ENCODE measurements around the gene MOGAT3. TPM values are rescaled to one million over a fixed set of nuclear protein-coding genes. Genes with fewer than 3 reads are reported as not detected.

The MOGAT3 gene
- total RNA-seq, 2 donors from 2014 or later = not detected

DNA sequence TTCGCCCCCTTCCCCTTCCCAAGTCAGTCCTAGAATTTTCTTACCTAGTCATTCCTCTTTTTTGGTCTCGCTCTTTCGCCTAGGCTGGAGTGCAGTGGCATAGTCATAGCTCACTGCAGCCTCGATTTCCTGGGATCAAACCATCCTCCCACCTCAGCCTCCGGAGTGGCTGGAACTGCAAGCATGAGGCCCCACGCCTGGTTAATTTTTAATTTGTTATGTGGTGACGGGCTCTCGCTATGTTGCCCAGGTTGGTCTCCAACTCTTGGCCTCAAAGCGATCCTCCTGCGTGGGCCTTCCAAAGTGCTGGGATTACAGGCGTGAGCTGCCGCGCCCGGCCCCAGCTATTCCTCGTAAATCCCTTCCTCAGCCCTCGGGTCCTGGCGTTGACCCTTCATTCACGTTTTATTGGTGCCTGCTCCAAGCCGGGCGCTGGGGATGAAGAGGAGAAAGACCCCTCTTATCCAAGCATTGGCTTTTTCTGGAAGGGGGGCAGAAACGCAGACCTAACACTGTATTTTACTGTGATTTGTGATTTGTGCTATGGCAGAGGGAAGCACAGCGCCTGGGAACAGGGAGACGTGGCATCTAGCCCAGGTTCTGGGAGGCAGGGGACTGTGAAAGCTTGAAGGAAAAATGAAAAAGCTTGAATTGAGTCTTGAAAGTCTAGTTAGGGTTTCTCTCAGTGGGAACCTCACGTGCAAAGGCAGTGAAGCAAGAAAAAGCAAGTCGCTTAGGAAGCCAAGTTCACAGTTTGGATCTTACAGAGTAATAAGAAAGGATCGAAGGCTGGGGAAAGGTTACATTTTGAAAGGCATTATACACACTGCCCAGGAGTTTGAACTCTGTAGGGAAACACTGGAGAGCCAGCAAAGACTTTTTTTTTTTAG is 17.6 kb upstream of the MOGAT3 start:
- TF ChIP-seq, protein P1, sequence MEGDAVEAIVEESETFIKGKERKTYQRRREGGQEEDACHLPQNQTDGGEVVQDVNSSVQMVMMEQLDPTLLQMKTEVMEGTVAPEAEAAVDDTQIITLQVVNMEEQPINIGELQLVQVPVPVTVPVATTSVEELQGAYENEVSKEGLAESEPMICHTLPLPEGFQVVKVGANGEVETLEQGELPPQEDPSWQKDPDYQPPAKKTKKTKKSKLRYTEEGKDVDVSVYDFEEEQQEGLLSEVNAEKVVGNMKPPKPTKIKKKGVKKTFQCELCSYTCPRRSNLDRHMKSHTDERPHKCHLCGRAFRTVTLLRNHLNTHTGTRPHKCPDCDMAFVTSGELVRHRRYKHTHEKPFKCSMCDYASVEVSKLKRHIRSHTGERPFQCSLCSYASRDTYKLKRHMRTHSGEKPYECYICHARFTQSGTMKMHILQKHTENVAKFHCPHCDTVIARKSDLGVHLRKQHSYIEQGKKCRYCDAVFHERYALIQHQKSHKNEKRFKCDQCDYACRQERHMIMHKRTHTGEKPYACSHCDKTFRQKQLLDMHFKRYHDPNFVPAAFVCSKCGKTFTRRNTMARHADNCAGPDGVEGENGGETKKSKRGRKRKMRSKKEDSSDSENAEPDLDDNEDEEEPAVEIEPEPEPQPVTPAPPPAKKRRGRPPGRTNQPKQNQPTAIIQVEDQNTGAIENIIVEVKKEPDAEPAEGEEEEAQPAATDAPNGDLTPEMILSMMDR (IDR thresholded peaks at IDR 0.05) = no peak
- no peak for DNase-seq (ENCODE audit: low spot score)
- H3K27me3 ChIP-seq = no peaks in the 10 kb centered on the region
- H3K9me3 ChIP-seq = no peaks in the 10 kb centered on the region
- H3K27ac ChIP-seq = peak overlapping the region; percentile 88 to 95
- peak overlapping the region; percentile 78 to 85 for H3K4me3 ChIP-seq
- H3K36me3 ChIP-seq = peaks cover 20% of the 10 kb centered on the region
- peaks cover 0 to 38% of the 10 kb centered on the region in 2 donors for H3K4me1 ChIP-seq

DNA sequence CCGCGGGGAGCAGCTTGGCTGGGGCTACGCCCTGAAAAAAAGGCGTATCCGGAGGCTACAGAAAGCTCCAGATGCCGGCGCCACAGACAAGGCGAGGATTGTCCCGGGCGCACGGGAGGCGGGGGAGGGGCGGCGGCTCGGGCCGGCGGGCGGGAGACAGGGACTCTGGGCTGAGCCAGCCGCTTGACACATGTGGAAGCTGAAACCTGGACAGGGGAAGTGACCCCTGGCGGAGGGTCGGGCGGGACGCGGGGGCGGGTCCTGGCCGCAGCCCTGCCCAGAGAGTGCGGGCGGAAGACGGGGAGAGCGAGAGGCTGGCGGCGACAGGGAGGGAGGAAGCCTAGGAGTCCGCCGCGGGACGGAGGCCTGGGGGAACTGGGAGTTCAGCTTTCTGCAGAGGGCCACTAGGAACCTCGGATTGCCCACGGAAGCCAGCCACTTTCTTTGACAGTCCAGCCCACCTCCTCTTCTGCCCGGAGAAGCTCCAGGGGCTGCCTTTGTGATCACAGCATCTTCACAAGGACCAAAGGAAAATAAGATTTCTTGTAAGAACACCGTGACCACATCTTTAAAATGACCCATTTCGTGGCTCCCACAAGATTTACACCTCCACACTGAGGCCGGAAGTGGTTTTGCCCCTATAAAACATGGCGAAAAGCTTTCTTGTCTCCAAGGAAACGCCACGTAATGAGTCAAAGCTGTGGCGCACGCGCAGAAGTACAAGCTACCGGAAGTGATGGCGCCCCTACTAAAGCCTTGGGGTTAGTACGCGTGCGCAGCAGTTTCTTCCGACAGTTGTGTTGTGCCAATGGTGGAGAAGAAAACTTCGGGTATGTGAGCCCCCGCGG is 16.8 kb upstream of the MOGAT3 start, which contains the start of the genes PLOD3 and ZNHIT1:
TSS of gene PLOD3 (minus strand) at position 194 of the 848 bp plus-strand sequence. CDS start 307 bp downstream, outside the sequence.
TSS of gene ZNHIT1 (plus strand) at position 778 of the 848 bp plus-strand sequence. CDS start at position 809, 31 bp downstream.
- Histone ChIP-seq H3K4me3 (peak within 1 kb of the TSS; percentile 78 to 85), H3K27ac (peak within 1 kb of the TSS; percentile 88 to 95), H3K9me3 (no peaks in the 10 kb centered on the region), H3K4me1 (peaks cover 0 to 38% of the 10 kb centered on the region in 2 donors), H3K36me3 (peaks cover 18% of the 10 kb centered on the region), H3K27me3 (no peaks in the 10 kb centered on the region)
- TF ChIP-seq, protein P1 (IDR thresholded peaks at IDR 0.05) = peak in 1 of 2 donors; percentile 47
- DNase-seq (ENCODE audit: low spot score) = peak; percentile 98

DNA sequence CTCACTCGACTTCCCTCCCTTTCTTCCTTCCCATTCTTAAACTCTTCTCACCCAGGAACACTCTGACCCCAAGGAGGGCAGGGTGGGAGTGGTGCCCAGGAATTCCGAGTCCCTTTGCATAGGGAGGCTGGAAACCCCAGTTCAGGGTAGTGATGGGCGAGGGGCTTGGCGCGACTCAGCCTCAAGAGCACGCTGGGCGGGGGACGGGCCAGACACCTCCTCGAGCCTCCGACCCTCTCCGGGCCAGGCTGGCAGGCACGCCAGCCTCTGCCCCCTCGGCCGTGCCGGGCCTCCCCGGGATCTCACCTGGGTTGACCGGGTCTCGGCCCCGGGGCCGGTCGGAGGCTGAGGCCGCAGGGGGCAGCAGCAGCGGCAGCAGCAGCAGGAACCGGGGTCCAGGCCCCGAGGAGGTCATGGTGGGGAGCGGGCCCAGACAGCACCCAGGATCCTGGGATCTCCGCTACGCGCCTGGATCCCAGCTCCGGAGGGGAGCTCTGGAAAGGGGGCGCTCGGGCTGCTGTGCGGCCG is 16.1 kb upstream of the MOGAT3 start:
- H3K4me3 ChIP-seq = peak overlapping the region; percentile 78 to 85
- TF ChIP-seq, protein P1 (IDR thresholded peaks at IDR 0.05) = no peak
- H3K27ac ChIP-seq = peak overlapping the region; percentile 88 to 95
- H3K9me3 ChIP-seq = no peaks in the 10 kb centered on the region
- H3K4me1 ChIP-seq = peaks cover 0 to 38% of the 10 kb centered on the region in 2 donors
- no peaks in the 10 kb centered on the region for H3K27me3 ChIP-seq
- no peak for DNase-seq (ENCODE audit: low spot score)
- H3K36me3 ChIP-seq = peaks cover 22% of the 10 kb centered on the region

DNA sequence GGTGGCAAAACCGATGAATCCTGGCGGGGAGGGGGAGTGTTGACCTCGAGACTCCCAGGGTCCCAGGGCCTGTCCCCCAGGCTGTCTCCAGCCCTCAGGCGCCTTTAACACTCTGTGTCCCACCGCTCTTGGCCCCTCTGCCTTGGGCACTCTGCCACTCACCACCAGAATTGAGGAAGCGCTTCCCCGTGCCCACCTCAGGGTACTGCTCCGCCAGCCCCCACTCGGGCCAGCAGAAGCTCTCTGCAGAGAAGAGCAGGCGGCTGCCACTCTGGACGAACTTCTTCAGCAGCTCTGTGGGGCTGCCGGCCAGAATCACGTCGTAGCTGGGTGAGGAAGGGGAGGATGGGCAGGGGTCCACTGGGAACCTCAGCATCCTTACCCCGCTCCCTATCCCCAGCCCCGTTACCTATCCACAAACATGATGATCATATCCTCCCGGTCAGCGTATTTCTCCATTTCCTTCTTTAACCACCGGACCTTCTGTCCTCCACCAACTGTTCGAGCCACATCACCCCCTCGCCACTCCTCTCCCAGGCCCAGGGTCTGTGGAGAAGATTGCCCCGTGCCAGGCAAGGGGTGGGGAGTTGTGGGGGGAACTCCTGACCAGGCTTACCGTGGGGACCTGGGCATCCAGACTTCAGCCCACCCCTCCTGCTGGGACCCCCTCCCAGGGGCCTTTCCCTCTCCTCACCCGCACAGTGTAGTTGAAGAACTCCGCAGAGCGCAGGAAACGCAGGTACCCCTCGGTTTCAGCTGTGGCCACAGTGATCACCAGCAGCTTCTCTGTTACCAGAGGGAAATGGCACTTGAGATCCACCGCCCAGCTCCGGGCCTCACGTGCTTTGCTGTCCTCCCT is 15.4 kb upstream of the MOGAT3 start:
- Histone ChIP-seq H3K4me1 (peaks cover 0 to 38% of the 10 kb centered on the region in 2 donors), H3K27me3 (no peaks in the 10 kb centered on the region), H3K4me3 (peak overlapping the region; percentile 78 to 85), H3K9me3 (no peaks in the 10 kb centered on the region), H3K27ac (peak overlapping the region; percentile 88 to 95), H3K36me3 (peaks cover 29% of the 10 kb centered on the region)
- TF ChIP-seq, protein P1 (IDR thresholded peaks at IDR 0.05) = no peak
- no peak for DNase-seq (ENCODE audit: low spot score)

DNA sequence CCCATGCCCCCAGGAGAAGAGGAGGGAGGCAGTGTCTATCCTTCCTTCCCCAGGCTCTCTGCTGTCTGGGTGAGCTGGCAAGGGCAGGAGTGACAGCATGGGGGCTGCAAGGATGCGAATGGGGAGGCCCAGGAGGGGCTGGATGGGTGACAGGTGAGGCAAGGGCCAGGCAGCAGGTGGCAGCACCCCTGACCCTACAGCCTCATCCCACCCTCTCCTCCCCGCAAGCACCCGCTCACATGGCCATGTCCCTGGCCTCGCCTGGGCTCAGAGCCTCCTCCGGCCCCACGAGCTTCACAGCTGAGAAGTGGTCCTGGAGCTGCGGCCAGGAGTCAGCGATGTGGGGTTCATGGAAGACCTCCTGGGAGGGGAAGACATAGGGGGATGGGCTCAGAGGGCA is 11.2 kb upstream of the MOGAT3 start:
- Histone ChIP-seq H3K27me3 (no peaks in the 10 kb centered on the region), H3K4me3 (no peak overlapping the region), H3K9me3 (no peaks in the 10 kb centered on the region), H3K27ac (no peak overlapping the region), H3K4me1 (peaks cover 0 to 15% of the 10 kb centered on the region in 2 donors), H3K36me3 (peaks cover 57% of the 10 kb centered on the region)
- TF ChIP-seq, protein P1 (IDR thresholded peaks at IDR 0.05) = no peak
- DNase-seq (ENCODE audit: low spot score) = no peak

Data from right atrium auricular region (tissue), 2 donors.